HUES6 (cell line): ENCODE measurements around the gene TRPM5.

ENCODE experiments used
- H3K27ac ChIP-seq: 2 replicates; pipeline ENCODE4 v1.7.0; 2013; ENCODE audit warnings: low read depth, mild to moderate bottlenecking, low read length, inconsistent platforms
- H3K27me3 ChIP-seq: 2 replicates; pipeline ENCODE4 v1.6.1; 2013; ENCODE audit warnings: low read length; ENCODE audit not compliant: control insufficient read depth, insufficient read depth
- H3K36me3 ChIP-seq: 2 replicates; pipeline ENCODE4 v1.6.1; 2013; ENCODE audit warnings: low read length; ENCODE audit not compliant: control insufficient read depth, insufficient read depth
- H3K4me1 ChIP-seq: 2 replicates; pipeline ENCODE4 v1.6.1; 2013; ENCODE audit warnings: low read length; ENCODE audit not compliant: control insufficient read depth, insufficient read depth
- H3K4me3 ChIP-seq: 2 replicates; pipeline ENCODE4 v1.5.1; 2013; ENCODE audit warnings: low read depth, low read length
- H3K9ac ChIP-seq: one replicate; pipeline ENCODE4 v1.6.1; 2013; ENCODE audit warnings: mild to moderate bottlenecking, low read length
- H3K9me3 ChIP-seq: 2 replicates; pipeline ENCODE4 v1.6.1; 2013; ENCODE audit warnings: low read depth, low read length; ENCODE audit not compliant: control insufficient read depth, insufficient read depth

TRPM5 gene

GRCh38 chr11:2443406-2443805, 908 bp downstream of the TRPM5 start:
- Histone ChIP-seq H3K9me3 (peaks cover 5% of the 10 kb centered on the region; the same call in 1 of the 2 replicates), H3K9ac (no peak overlapping the region), H3K4me3 (no peak overlapping the region; the same call in 1 of the 2 replicates), H3K27ac (no peak overlapping the region), H3K4me1 (no peaks in the 10 kb centered on the region), H3K27me3 (peaks cover 92% of the 10 kb centered on the region), H3K36me3 (no peaks in the 10 kb centered on the region)

GRCh38 chr11:2442589-2442988, 1.7 kb downstream of the TRPM5 start:
- Histone ChIP-seq H3K4me3 (no peak overlapping the region), H3K9me3 (peaks cover 5% of the 10 kb centered on the region; the same call in 1 of the 2 replicates), H3K27ac (no peak overlapping the region), H3K4me1 (no peaks in the 10 kb centered on the region), H3K9ac (no peak overlapping the region), H3K36me3 (no peaks in the 10 kb centered on the region), H3K27me3 (peaks cover 90% of the 10 kb centered on the region)

- no peak overlapping the region for H3K9ac ChIP-seq
- peaks cover 5% of the 10 kb centered on the region; the same call in 1 of the 2 replicates for H3K9me3 ChIP-seq
- no peaks in the 10 kb centered on the region for H3K4me1 ChIP-seq
- H3K4me3 ChIP-seq, result no peak overlapping the region
- no peaks in the 10 kb centered on the region for H3K36me3 ChIP-seq
- no peak overlapping the region for H3K27ac ChIP-seq
- peaks cover 84% of the 10 kb centered on the region for H3K27me3 ChIP-seq
Observed at GRCh38 chr11:2441171-2441570, 3.1 kb downstream of the TRPM5 start.

GRCh38 chr11:2440646-2441045, 3.7 kb downstream of the TRPM5 start:
- H3K9me3 ChIP-seq, result peaks cover 5% of the 10 kb centered on the region; the same call in 1 of the 2 replicates
- H3K27ac ChIP-seq, result no peak overlapping the region
- no peak overlapping the region for H3K4me3 ChIP-seq
- no peaks in the 10 kb centered on the region for H3K36me3 ChIP-seq
- H3K4me1 ChIP-seq, result no peaks in the 10 kb centered on the region
- H3K27me3 ChIP-seq, result peaks cover 79% of the 10 kb centered on the region
- no peak overlapping the region for H3K9ac ChIP-seq

- H3K9me3 ChIP-seq, result peaks cover 5% of the 10 kb centered on the region; the same call in 1 of the 2 replicates
- no peak overlapping the region for H3K27ac ChIP-seq
- H3K4me3 ChIP-seq, result no peak overlapping the region
- no peaks in the 10 kb centered on the region for H3K36me3 ChIP-seq
- no peaks in the 10 kb centered on the region for H3K4me1 ChIP-seq
- H3K9ac ChIP-seq, result no peak overlapping the region
- H3K27me3 ChIP-seq, result peaks cover 78% of the 10 kb centered on the region
Observed at GRCh38 chr11:2439820-2440219, 4.5 kb downstream of the TRPM5 start.

- Histone ChIP-seq H3K36me3 (no peaks in the 10 kb centered on the region), H3K27me3 (peaks cover 68% of the 10 kb centered on the region), H3K9ac (no peak overlapping the region), H3K4me3 (no peak overlapping the region), H3K9me3 (peaks cover under 1% of the 10 kb centered on the region; the same call in 1 of the 2 replicates), H3K27ac (no peak overlapping the region), H3K4me1 (no peaks in the 10 kb centered on the region)
Observed at GRCh38 chr11:2437516-2437915, 6.8 kb downstream of the TRPM5 start.

- H3K9me3 ChIP-seq, result no peaks in the 10 kb centered on the region
- H3K4me3 ChIP-seq, result no peak overlapping the region
- H3K4me1 ChIP-seq, result no peaks in the 10 kb centered on the region
- H3K27ac ChIP-seq, result no peak overlapping the region
- H3K36me3 ChIP-seq, result no peaks in the 10 kb centered on the region
- peaks cover 58% of the 10 kb centered on the region for H3K27me3 ChIP-seq
- no peak overlapping the region for H3K9ac ChIP-seq
Observed at GRCh38 chr11:2436521-2437031, 7.7 kb downstream of the TRPM5 start.

- no peaks in the 10 kb centered on the region for H3K4me1 ChIP-seq
- H3K9me3 ChIP-seq, result no peaks in the 10 kb centered on the region
- no peak overlapping the region for H3K27ac ChIP-seq
- H3K36me3 ChIP-seq, result no peaks in the 10 kb centered on the region
- H3K4me3 ChIP-seq, result no peak overlapping the region
- H3K9ac ChIP-seq, result no peak overlapping the region
- H3K27me3 ChIP-seq, result peaks cover 53% of the 10 kb centered on the region
Observed at GRCh38 chr11:2436013-2436520, 8.2 kb downstream of the TRPM5 start.

- Histone ChIP-seq H3K9ac (no peak overlapping the region), H3K27ac (no peak overlapping the region), H3K9me3 (no peaks in the 10 kb centered on the region; the same call in 1 of the 2 replicates), H3K4me3 (no peak overlapping the region), H3K36me3 (no peaks in the 10 kb centered on the region), H3K4me1 (no peaks in the 10 kb centered on the region), H3K27me3 (peaks cover 47% of the 10 kb centered on the region)
Observed at GRCh38 chr11:2435288-2436012, 8.9 kb downstream of the TRPM5 start.

- Histone ChIP-seq H3K4me1 (no peaks in the 10 kb centered on the region), H3K27ac (no peak overlapping the region), H3K36me3 (no peaks in the 10 kb centered on the region), H3K4me3 (no peak overlapping the region), H3K27me3 (peaks cover 39% of the 10 kb centered on the region), H3K9ac (no peak overlapping the region), H3K9me3 (no peaks in the 10 kb centered on the region; the same call in 1 of the 2 replicates)
Observed at GRCh38 chr11:2434506-2435255, 9.6 kb downstream of the TRPM5 start.

GRCh38 chr11:2434008-2434407, 10.3 kb downstream of the TRPM5 start:
- H3K4me3 ChIP-seq, result no peak overlapping the region
- peaks cover 36% of the 10 kb centered on the region for H3K27me3 ChIP-seq
- H3K36me3 ChIP-seq, result no peaks in the 10 kb centered on the region
- no peak overlapping the region for H3K9ac ChIP-seq
- no peak overlapping the region for H3K27ac ChIP-seq
- H3K4me1 ChIP-seq, result no peaks in the 10 kb centered on the region
- peaks cover 3% of the 10 kb centered on the region; the same call in 1 of the 2 replicates for H3K9me3 ChIP-seq
